H1 (cell line): ENCODE measurements around the gene BRIP1. TPM values are rescaled to one million over a fixed set of nuclear protein-coding genes. Genes with fewer than 3 reads are reported as not detected.

ENCODE experiments used
- CTCF ChIA-PET: fragments of 300-600 bp; sonication (Branson Sonifier 250); formaldehyde crosslinking; loops from one replicate; lab custom pipeline; 2021; ENCODE audit not compliant: partially characterized antibody; lab: Charles Lee
- POLR2A ChIA-PET: fragments of 300-600 bp; sonication (Branson Sonifier 250); formaldehyde crosslinking; loops from one replicate; lab custom pipeline; 2021; ENCODE audit warnings: inconsistent platforms; ENCODE audit not compliant: partially characterized antibody; lab: Charles Lee
- DNase-seq, 2 experiments: peaks; one replicate each; pipeline versions ENCODE4 v3.0.0 to v3.0.0-alpha.2; 2010 to 2022; ENCODE audit warnings: low spot score in 2 of 2, low read depth in 1 of 2, mixed read lengths in 1 of 2
- FAIRE-seq: peaks from 2 replicates; lab custom pipeline; 2011; peaks lifted over from hg19 to GRCh38; lab: Jason Lieb, UNC
- H2AFZ ChIP-seq: 2 replicates; pipeline ENCODE4 v1.8.1; 2012; ENCODE audit warnings: low read length, inconsistent platforms
- H2AK5ac ChIP-seq: 2 replicates; pipeline ENCODE4 v1.6.1; 2013; ENCODE audit warnings: low read depth, low read length
- H2BK120ac ChIP-seq: replicated peaks from 2 replicates; pipeline ENCODE3; 2013; ENCODE audit warnings: low read depth, low read length, inconsistent platforms
- H2BK12ac ChIP-seq: 2 replicates; pipeline ENCODE4 v1.6.1; 2013; ENCODE audit warnings: low read depth, low read length
- H2BK15ac ChIP-seq: 2 replicates; pipeline ENCODE4 v1.6.1; 2013; ENCODE audit warnings: low read length
- H2BK20ac ChIP-seq: 2 replicates; pipeline ENCODE4 v1.6.1; 2013; ENCODE audit warnings: low read length
- H2BK5ac ChIP-seq: 2 replicates; pipeline ENCODE4 v1.6.1; 2013; ENCODE audit warnings: low read depth, low read length
- H3K14ac ChIP-seq: 2 replicates; pipeline ENCODE4 v1.6.1; 2013; ENCODE audit warnings: inconsistent platforms; ENCODE audit not compliant: insufficient read length
- H3K18ac ChIP-seq: 2 replicates; pipeline ENCODE4 v1.6.1; 2013; ENCODE audit warnings: low read length; ENCODE audit errors: extremely low read depth
- H3K23ac ChIP-seq: 2 replicates; pipeline ENCODE4 v1.6.1; 2013; ENCODE audit warnings: inconsistent platforms; ENCODE audit not compliant: insufficient read length
- H3K23me2 ChIP-seq: 2 replicates; pipeline ENCODE4 v1.6.1; 2013; ENCODE audit warnings: low read depth, low read length
- H3K27ac ChIP-seq: 2 replicates; pipeline ENCODE4 v1.6.1; 2011; ENCODE audit warnings: low read depth, low read length, inconsistent platforms
- H3K27me3 ChIP-seq, 4 experiments: replicated peaks in 1 of 4; 1 replicate in 1 of 4; 2 replicates in 3 of 4; pipeline versions ENCODE4 v1.6.1 to v1.8.1; 2011 to 2013; ENCODE audit warnings: low read length in 3 of 4, mild to moderate bottlenecking in 3 of 4, inconsistent platforms in 2 of 4, mixed read lengths in 2 of 4, moderate library complexity in 1 of 4; ENCODE audit not compliant: control insufficient read depth in 3 of 4, insufficient read depth in 3 of 4; ENCODE audit errors: extremely low read depth in 1 of 4
- H3K36me3 ChIP-seq, 4 experiments: 2 replicates each; pipeline versions ENCODE4 v1.6.1 to v1.8.1; 2011 to 2013; ENCODE audit warnings: mild to moderate bottlenecking in 4 of 4, low read length in 3 of 4, moderate library complexity in 2 of 4, control low read depth in 1 of 4, inconsistent platforms in 1 of 4; ENCODE audit not compliant: insufficient read depth in 4 of 4, control insufficient read depth in 2 of 4
- H3K4ac ChIP-seq: replicated peaks from 2 replicates; pipeline ENCODE3; 2013; ENCODE audit warnings: low read length, low read depth, mixed read lengths, inconsistent platforms; ENCODE audit not compliant: insufficient read length
- H3K4me1 ChIP-seq, 4 experiments: replicated peaks in 1 of 4; 1 replicate in 1 of 4; 2 replicates in 3 of 4; pipeline versions ENCODE4 v1.6.1 to v1.8.1; 2011 to 2013; ENCODE audit warnings: low read length in 3 of 4, inconsistent platforms in 2 of 4, mixed read lengths in 1 of 4; ENCODE audit not compliant: insufficient read depth in 4 of 4, control insufficient read depth in 3 of 4
- H3K4me2 ChIP-seq, 2 experiments: 2 replicates each; pipeline versions ENCODE4 v1.6.1 to v1.8.1; 2011 to 2013; ENCODE audit warnings: low read depth in 2 of 2, low read length in 2 of 2, control low read depth in 1 of 2, inconsistent platforms in 1 of 2, mild to moderate bottlenecking in 1 of 2; ENCODE audit not compliant: insufficient read depth in 1 of 2
- H3K4me3 ChIP-seq, 4 experiments: fragments of 200-600, 300-600 bp in 1 of 4; sonication (generic), shearing (Covaris generic), sonication (Bioruptor Twin) in 1 of 4; 2 replicates each; pipeline versions ENCODE4 v1.5.1 to v1.8.1; 2011 to 2016; ENCODE audit warnings: low read length in 4 of 4, low read depth in 3 of 4, control low read depth in 2 of 4, inconsistent platforms in 2 of 4, mild to moderate bottlenecking in 2 of 4, mixed read lengths in 1 of 4, moderate library complexity in 1 of 4; ENCODE audit not compliant: insufficient read depth in 2 of 4; ENCODE audit errors: extremely low read depth in 1 of 4
- H3K56ac ChIP-seq: replicated peaks from 2 replicates; pipeline ENCODE3; 2013; ENCODE audit warnings: low read depth, mild to moderate bottlenecking, mixed read lengths, low read length, inconsistent platforms; ENCODE audit not compliant: insufficient read length
- H3K79me1 ChIP-seq: 2 replicates; pipeline ENCODE4 v1.6.1; 2013; ENCODE audit warnings: low read depth, low read length, control low read depth
- H3K79me2 ChIP-seq, 2 experiments: 2 replicates each; pipeline versions ENCODE4 v1.6.1 to v1.8.1; 2012 to 2013; ENCODE audit warnings: low read length in 2 of 2, mild to moderate bottlenecking in 2 of 2, inconsistent platforms in 1 of 2; ENCODE audit not compliant: insufficient read depth in 2 of 2, control insufficient read depth in 1 of 2
- H3K9ac ChIP-seq, 4 experiments: replicated peaks in 1 of 4; 1 replicate in 1 of 4; 2 replicates in 3 of 4; pipeline versions ENCODE4 v1.6.1 to v1.8.1; 2011 to 2013; ENCODE audit warnings: low read depth in 3 of 4, low read length in 3 of 4, control low read depth in 2 of 4, mild to moderate bottlenecking in 2 of 4, moderate library complexity in 2 of 4, inconsistent platforms in 1 of 4; ENCODE audit errors: extremely low read depth in 1 of 4
- H3K9me3 ChIP-seq, 2 experiments: 2 replicates each; pipeline versions ENCODE4 v1.6.1 to v1.8.1; 2012 to 2013; ENCODE audit warnings: mild to moderate bottlenecking in 2 of 2, moderate library complexity in 2 of 2, control low read depth in 1 of 2, inconsistent platforms in 1 of 2, low read depth in 1 of 2, low read length in 1 of 2, mixed read lengths in 1 of 2; ENCODE audit not compliant: insufficient read depth in 2 of 2
- H4K20me1 ChIP-seq, 2 experiments: replicated peaks in 1 of 2; 2 replicates each; pipeline versions ENCODE3 to v1.8.1; 2011 to 2013; ENCODE audit warnings: inconsistent platforms in 2 of 2, low read length in 2 of 2, mild to moderate bottlenecking in 1 of 2; ENCODE audit not compliant: insufficient read depth in 2 of 2, control insufficient read depth in 1 of 2
- H4K5ac ChIP-seq: 2 replicates; pipeline ENCODE4 v1.6.1; 2013; ENCODE audit warnings: low read length, low read depth, mixed read lengths, inconsistent platforms; ENCODE audit not compliant: insufficient read length
- H4K8ac ChIP-seq: 2 replicates; pipeline ENCODE4 v1.8.0; 2013; ENCODE audit warnings: mild to moderate bottlenecking, moderate library complexity, low read length, inconsistent platforms; ENCODE audit not compliant: insufficient read depth; ENCODE audit errors: extremely low read depth
- H4K91ac ChIP-seq: replicated peaks from 2 replicates; pipeline ENCODE3; 2013; ENCODE audit warnings: low read length, mixed read lengths, inconsistent platforms; ENCODE audit not compliant: insufficient read length
- ASH2L ChIP-seq: fragments of 200-600, 300-600 bp; sonication (generic); IDR thresholded peaks from one replicate; pipeline ENCODE4 v1.7.1; 2017; ENCODE audit warnings: low read length
- ATF2 ChIP-seq: IDR thresholded peaks from 2 replicates; pipeline ENCODE4 v1.6.1; 2012; ENCODE audit warnings: low read length, inconsistent platforms
- BRCA1 ChIP-seq: IDR thresholded peaks from 2 replicates; pipeline ENCODE4 v1.6.1; 2012; ENCODE audit warnings: low read depth, low read length, improper control_type of control experiment
- GABPA ChIP-seq: IDR thresholded peaks from 2 replicates; pipeline ENCODE4 v1.6.1; 2011; ENCODE audit warnings: mild to moderate bottlenecking, low read length, moderate library complexity, borderline replicate concordance; ENCODE audit not compliant: insufficient read depth
- HDAC6 ChIP-seq: IDR thresholded peaks from one replicate; pipeline ENCODE4 v1.7.1; 2012; ENCODE audit warnings: low read depth, mild to moderate bottlenecking, inconsistent platforms, low read length, moderate library complexity
- JUN ChIP-seq: IDR thresholded peaks from 2 replicates; pipeline ENCODE4 v1.6.1; 2011; ENCODE audit warnings: low read depth, mild to moderate bottlenecking, improper control_type of control experiment, low read length
- JUND ChIP-seq: IDR thresholded peaks from 2 replicates; pipeline ENCODE4 v1.6.1; 2011; ENCODE audit warnings: mild to moderate bottlenecking, improper control_type of control experiment, low read length
- KDM1A ChIP-seq: fragments of 200-600, 300-600 bp; sonication (generic); IDR thresholded peaks from 2 replicates; pipeline ENCODE4 v1.7.1; 2016; ENCODE audit warnings: mild to moderate bottlenecking, low read length, borderline replicate concordance
- NRF1 ChIP-seq: IDR thresholded peaks from 2 replicates; pipeline ENCODE4 v1.6.1; 2011; ENCODE audit warnings: mild to moderate bottlenecking, low read depth, low read length, improper control_type of control experiment
- PHF8 ChIP-seq: fragments of 200-600 bp; sonication (generic); conservative IDR thresholded peaks from 2 replicates; pipeline ENCODE4 v1.7.1; 2012; ENCODE audit warnings: low read depth, mild to moderate bottlenecking, inconsistent platforms, low read length, moderate library complexity
- POLR2A ChIP-seq, 2 experiments: IDR thresholded peaks; 1 replicate in 1 of 2; 2 replicates in 1 of 2; pipeline ENCODE4 v1.6.1; 2011; ENCODE audit warnings: low read depth in 2 of 2, low read length in 2 of 2, mild to moderate bottlenecking in 2 of 2; ENCODE audit errors: control extremely low read depth in 1 of 2
- RNF2 ChIP-seq: fragments of 200-900, 300-1000 bp; sonication (generic); IDR thresholded peaks from 2 replicates; pipeline ENCODE4 v1.7.1; 2016; ENCODE audit warnings: borderline replicate concordance, low read depth, mild to moderate bottlenecking, antibody characterized with exemption, low read length; ENCODE audit not compliant: poor library complexity, severe bottlenecking; ENCODE audit errors: missing control alignments
- SP2 ChIP-seq: IDR thresholded peaks from 2 replicates; pipeline ENCODE4 v1.6.1; 2012; ENCODE audit warnings: mild to moderate bottlenecking, low read length, inconsistent platforms
- WGBS, 2 experiments: shearing (Covaris generic) in 1 of 2; methylation state at CpG; one replicate each; pipeline versions ENCODE4 v1.1.6 to v1.1.7; 2013 to 2015; ENCODE audit warnings: low lambda C conversion rate in 2 of 2, mixed read lengths in 2 of 2, inconsistent platforms in 1 of 2, low coverage in 1 of 2, missing lambda C conversion rate in 1 of 2; ENCODE audit not compliant: insufficient replicate concordance in 2 of 2, insufficient coverage in 1 of 2, insufficient read length in 1 of 2; ENCODE audit errors: extremely low coverage in 1 of 2, missing lambda C conversion rate in 1 of 2; 5-methylcytosine and 5-hydroxymethylcytosine counted together
- polyA plus RNA-seq, 7 experiments: library from polyadenylated mRNA; depleted of rRNA in 3 of 7; stranded (reverse) in 5 of 7; unstranded in 2 of 7; fragments of >200 nt in 5 of 7; fragments of 200-250 nt in 2 of 7; gene quantifications; 1 replicate in 5 of 7; 2 replicates in 1 of 7; 4 replicates in 1 of 7; pipeline versions ENCODE4 v1.2.1 to v1.2.3, GENCODE V29; 2011 to 2013; ENCODE audit warnings: missing spikeins in 2 of 7, mixed read lengths in 2 of 7
- total RNA-seq: library from RNA; stranded (reverse); fragmentation: NEBNext Ultra II Directional; extraction: Animal tissue kit (Norgen Biotek cat#: 25700); gene quantifications from 2 replicates; pipeline ENCODE4 v1.2.1, GENCODE V29; 2021

The BRIP1 gene
- total and polyA plus RNA-seq, 2 of the 8 experiments (the other 6 are each of a cell fraction or from before 2014, with no cell fraction given) = 5.8 to 19.2 TPM

GRCh38 chr17:61843435-61843834 lies 19.9 kb downstream of the BRIP1 start:
- DNase-seq (no peak), FAIRE-seq (no peak)
- ChIA-PET CTCF (interaction anchor here (0.9 to 1.7 kb wide), 3 partner anchors 131 to 431 kb away, joined by 3 to 4 read pairs (median 4); no protein-coding TSS in a partner anchor), POLR2A (interaction anchor here (1.1 to 1.4 kb wide), 2 partner anchors 19 to 20 kb away, joined by 3 to 5 read pairs; partner anchors contain the start of gene BRIP1)
- Histone ChIP-seq H3K18ac (no peak overlapping the region), H2BK15ac (no peak overlapping the region), H2BK5ac (no peak overlapping the region), H3K4me2 (no peak overlapping the region), H4K20me1 (peaks cover 0 to 1% of the 10 kb centered on the region in 2 experiments), H3K27me3 (no peaks in the 10 kb centered on the region), H3K4me1 (no peaks in the 10 kb centered on the region), H3K23ac (no peak overlapping the region), H3K27ac (no peak overlapping the region), H3K79me2 (no peaks in the 10 kb centered on the region), H3K36me3 (peaks cover 0 to 52% (median 12%) of the 10 kb centered on the region in 4 experiments; a peak in 6 of 8 replicates), H2BK12ac (no peak overlapping the region), H3K9ac (no peak overlapping the region), H4K8ac (no peak overlapping the region), H2AFZ (no peak overlapping the region), H3K79me1 (no peaks in the 10 kb centered on the region), H4K5ac (no peak overlapping the region), H2AK5ac (no peak overlapping the region), H2BK20ac (no peak overlapping the region), H3K56ac (no peak overlapping the region), H3K4me3 (no peak overlapping the region), H3K4ac (no peak overlapping the region), H2BK120ac (no peak overlapping the region), H3K9me3 (no peaks in the 10 kb centered on the region), H3K14ac (no peak overlapping the region), H4K91ac (no peak overlapping the region), H3K23me2 (no peaks in the 10 kb centered on the region)
- 100% methylated on average over 1 of the region's 1 CpG; no CpG with 5 or more reads in 1 of the 2 experiments for WGBS, 2 experiments
- TF ChIP-seq JUN = no peak
- TF ChIP-seq KDM1A = no peak
- TF ChIP-seq POLR2A (IDR thresholded peaks at IDR 0.05; ENCODE audit: control extremely low read depth in 1 of 2, low read depth in 2 of 2, low read length in 2 of 2) = no peak
- no peak for TF ChIP-seq SP2
- no peak for TF ChIP-seq BRCA1
- no peak for TF ChIP-seq ASH2L
- TF ChIP-seq HDAC6 = no peak
- no peak for TF ChIP-seq NRF1
- no peak for TF ChIP-seq JUND
- TF ChIP-seq RNF2 = no peak
- no peak for TF ChIP-seq GABPA
- TF ChIP-seq PHF8 = no peak
- TF ChIP-seq ATF2 = no peak
